GM15510 (cell line): ENCODE measurements around the gene DYNLT2.

ENCODE experiments used
- POLR2A ChIP-seq: IDR thresholded peaks from 3 replicates; pipeline ENCODE4 v1.6.1; 2011; ENCODE audit warnings: borderline replicate concordance; ENCODE audit not compliant: insufficient read length; ENCODE audit errors: extremely low read depth

The DYNLT2 gene

GRCh38 chr6:169766921-169767736 is 15.8 kb upstream of the DYNLT2 start:
- TF ChIP-seq POLR2A: no peak

GRCh38 chr6:169766232-169766631 is 14.9 kb upstream of the DYNLT2 start:
- TF ChIP-seq POLR2A: no peak

GRCh38 chr6:169763881-169764280 is 12.5 kb upstream of the DYNLT2 start:
- no peak for TF ChIP-seq POLR2A

- no peak for TF ChIP-seq POLR2A
Observed at GRCh38 chr6:169763308-169763707, 11.9 kb upstream of the DYNLT2 start.

GRCh38 chr6:169755162-169755561 is 3.8 kb upstream of the DYNLT2 start:
- no peak for TF ChIP-seq POLR2A

GRCh38 chr6:169752074-169752623 is 777 bp upstream of the DYNLT2 start:
- no peak for TF ChIP-seq POLR2A

- TF ChIP-seq POLR2A: no peak
Observed at GRCh38 chr6:169746556-169746955, 4.8 kb downstream of the DYNLT2 start.

- no peak for TF ChIP-seq POLR2A
Observed at GRCh38 chr6:169745405-169745804, 6.0 kb downstream of the DYNLT2 start.

- no peak for TF ChIP-seq POLR2A
Observed at GRCh38 chr6:169741344-169741743, 10.0 kb downstream of the DYNLT2 start.

- TF ChIP-seq POLR2A: no peak
Observed at GRCh38 chr6:169738976-169739529, 12.3 kb downstream of the DYNLT2 start.

GRCh38 chr6:169738204-169738975 is 13.0 kb downstream of the DYNLT2 start:
- no peak for TF ChIP-seq POLR2A

GRCh38 chr6:169729961-169730360 is 21.4 kb downstream of the DYNLT2 start:
- TF ChIP-seq POLR2A: no peak

GRCh38 chr6:169726963-169727362 is 24.4 kb downstream of the DYNLT2 start:
- TF ChIP-seq POLR2A: no peak

GRCh38 chr6:169726049-169726400 is 25.3 kb downstream of the DYNLT2 start:
- TF ChIP-seq POLR2A: no peak

- TF ChIP-seq POLR2A: no peak
Observed at GRCh38 chr6:169725125-169726048, 26.0 kb downstream of the DYNLT2 start.

- peak; percentile 39 for TF ChIP-seq POLR2A
Observed at GRCh38 chr6:169724494-169725124, 26.8 kb downstream of the DYNLT2 start, which contains the start of gene PHF10. Gene PHF10 (minus strand): TSS chr6:169724500. CDS start chr6:169723931, 569 bp downstream.
